ENCODE results near the gene PLXDC2.

The PLXDC2 gene

GRCh38 chr10:20065814-20066213 lies 249.6 kb downstream of the PLXDC2 start:
- DNase-seq: no peak

- DNase-seq: no peak
Measured at GRCh38 chr10:20073167-20073566, 256.9 kb downstream of the PLXDC2 start.

DNA sequence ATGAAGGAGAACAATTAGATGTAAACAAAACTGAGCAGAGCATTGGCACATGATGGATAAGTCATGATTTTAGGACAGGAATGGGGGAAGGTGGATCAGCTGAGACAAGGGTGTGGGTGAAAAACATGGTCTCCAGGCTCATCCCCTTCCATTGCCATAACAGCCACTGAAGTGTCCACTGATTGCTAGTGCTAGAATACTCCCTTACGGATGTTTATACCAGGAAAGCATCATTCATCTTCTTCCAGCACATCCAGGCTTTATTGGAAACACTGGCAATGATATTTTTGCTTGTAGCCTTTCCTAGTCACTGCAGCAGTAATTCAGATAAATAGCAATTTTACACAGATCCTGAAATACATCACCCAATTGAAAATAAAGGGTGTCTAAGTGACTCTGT lies 259.5 kb downstream of the PLXDC2 start:
- no peak for DNase-seq

- DNase-seq: no peak
Measured at GRCh38 chr10:20084451-20084850, 268.2 kb downstream of the PLXDC2 start.

DNA sequence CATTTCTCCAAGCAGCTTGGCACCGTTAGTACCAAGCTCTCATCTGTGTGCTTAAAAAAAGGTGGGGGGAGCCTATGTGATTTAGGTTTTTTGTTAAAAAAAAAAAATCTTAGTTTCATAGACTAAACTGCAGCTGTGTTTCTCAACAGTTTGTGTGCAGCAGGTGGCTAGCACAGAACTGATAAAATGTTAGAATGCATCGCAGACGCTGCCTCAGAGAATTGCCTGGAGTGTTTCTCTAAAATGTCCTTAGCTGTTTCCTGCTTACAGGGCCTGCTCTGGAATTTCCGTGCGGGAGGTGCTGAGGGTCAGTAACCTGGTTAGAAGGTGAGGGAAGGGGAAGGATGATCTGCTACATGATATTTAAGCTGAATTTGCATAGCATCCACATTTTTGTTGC lies 268.9 kb downstream of the PLXDC2 start:
- DNase-seq: no peak

DNA sequence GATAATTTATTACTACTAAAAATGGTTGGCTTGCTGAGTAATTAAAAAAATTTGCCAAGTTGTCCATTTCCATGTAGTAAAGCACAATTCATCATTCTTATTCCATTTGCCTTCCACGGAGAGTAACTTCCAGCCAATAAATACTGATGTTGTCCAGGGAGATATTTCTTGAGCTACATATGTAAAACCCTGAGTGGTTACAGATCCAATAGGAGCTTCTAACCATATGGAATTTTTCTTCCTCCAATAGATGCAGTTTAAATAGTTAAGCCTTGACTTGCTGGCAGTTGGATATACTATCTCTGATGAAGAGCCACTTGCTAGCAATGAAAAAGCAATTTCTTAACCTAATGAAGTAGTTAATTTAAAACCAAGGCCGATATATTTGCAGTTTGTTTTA lies 271.1 kb downstream of the PLXDC2 start:
- DNase-seq: no peak

DNA sequence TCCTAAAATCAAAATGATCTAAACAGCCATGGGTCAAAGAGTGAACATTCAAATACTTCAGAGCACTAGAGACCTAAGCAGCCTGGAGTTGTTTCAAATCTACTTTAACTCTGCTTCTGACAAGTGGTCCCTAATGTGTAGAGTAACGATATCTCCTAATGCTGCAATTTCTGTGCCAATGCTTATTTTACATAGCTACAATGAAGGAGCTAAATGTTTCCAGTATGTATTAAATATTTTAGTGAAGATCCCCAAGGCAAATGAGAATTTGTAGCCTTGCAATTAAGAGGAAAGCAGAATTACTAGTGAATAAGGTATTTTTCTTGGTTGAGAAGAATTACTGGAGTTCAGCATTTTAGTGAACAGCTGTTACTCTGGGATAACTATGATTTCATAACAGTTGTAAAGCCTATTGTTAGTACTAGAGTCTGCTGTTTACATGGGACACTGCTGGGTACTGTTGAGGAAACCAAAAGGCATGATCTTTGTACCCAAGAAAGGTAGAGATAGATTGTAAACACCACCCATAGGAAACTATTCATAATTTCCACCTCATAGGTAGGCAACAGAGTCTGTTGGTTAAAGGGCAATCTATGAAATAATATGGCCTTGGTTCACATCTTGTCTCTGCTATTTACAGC lies 271.9 kb downstream of the PLXDC2 start:
- no peak for DNase-seq

- no peak for DNase-seq
Measured at GRCh38 chr10:20089879-20090278, 273.6 kb downstream of the PLXDC2 start.

DNA sequence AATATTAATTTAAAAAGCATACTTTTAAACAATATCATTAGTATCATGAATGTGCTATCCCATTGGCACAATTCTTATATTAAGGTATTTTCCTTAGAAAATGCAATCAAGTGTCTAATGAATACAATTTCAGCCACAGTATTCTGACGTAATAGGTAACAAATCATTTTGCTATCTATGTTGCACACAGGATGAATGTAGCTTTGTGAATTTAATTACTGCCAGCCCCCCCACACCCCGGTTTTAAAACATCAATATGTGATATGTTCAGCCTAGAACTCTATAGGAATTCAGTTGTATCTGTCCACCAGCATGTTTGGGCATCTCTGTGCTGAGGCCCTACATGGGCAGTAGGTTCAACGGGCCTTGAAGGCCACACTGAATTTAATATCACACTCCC lies 274.6 kb downstream of the PLXDC2 start:
- no peak for DNase-seq

GRCh38 chr10:20091698-20092097 lies 275.5 kb downstream of the PLXDC2 start:
- no peak for DNase-seq

- DNase-seq: no peak
Measured at GRCh38 chr10:20093600-20093999, 277.4 kb downstream of the PLXDC2 start.

- no peak for DNase-seq
Measured at GRCh38 chr10:20094226-20094976, 278.2 kb downstream of the PLXDC2 start.

DNA sequence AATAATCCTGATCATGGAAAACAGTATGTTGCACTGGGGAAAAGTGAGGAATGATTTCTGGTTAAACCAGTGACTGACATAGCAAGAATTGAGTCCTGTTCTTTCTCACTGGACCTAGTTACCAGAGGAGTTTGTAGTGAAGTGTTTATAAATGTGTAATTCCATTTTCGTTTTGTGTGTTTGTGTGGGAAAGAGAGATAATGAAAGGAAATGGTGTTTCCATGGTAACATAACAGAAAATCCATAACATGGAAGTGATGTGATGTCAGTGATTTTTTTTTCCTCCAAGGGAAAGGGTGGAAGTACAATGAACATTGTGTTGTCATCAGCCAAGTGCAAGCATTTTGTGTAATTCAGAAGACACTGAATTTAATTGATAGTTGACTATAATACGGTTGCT lies 283.9 kb downstream of the PLXDC2 start:
- DNase-seq: no peak

DNA sequence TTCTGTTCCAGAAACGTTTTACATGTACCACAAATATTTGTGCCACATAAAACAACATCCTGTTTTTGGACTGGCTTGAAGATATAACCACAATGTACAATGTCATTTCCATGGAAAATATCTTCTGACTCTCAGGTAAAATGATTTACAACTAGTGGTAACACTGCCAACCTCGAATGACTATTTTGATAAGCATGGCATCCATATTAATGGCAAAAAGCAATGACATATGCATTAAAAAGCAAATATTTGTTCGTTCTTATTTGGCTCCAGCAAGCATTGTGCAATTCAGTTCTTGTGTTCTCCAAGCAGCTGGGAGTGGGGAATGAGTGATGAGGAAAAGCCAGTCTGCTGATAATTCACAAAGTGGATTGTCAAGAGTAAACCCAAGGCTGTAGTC lies 289.0 kb downstream of the PLXDC2 start:
- DNase-seq: no peak

DNA sequence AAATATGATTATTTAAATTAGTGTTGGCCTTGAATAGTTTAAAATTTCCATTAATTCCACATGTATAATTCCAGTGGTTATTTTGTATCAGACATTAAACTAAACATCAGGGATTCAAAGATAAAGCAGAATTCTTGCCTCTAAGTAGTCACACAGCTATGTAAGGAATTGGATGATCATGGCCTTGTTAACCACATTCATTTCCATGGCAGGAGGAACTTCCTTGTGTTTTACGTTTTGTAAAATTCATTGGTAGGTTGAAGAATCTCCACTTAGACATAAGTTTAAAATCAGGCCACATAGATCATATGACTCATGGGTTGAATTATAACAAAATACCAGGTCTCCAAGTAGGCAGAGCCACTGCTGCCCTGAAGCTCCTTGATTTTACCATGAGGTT lies 289.7 kb downstream of the PLXDC2 start:
- DNase-seq: no peak

DNA sequence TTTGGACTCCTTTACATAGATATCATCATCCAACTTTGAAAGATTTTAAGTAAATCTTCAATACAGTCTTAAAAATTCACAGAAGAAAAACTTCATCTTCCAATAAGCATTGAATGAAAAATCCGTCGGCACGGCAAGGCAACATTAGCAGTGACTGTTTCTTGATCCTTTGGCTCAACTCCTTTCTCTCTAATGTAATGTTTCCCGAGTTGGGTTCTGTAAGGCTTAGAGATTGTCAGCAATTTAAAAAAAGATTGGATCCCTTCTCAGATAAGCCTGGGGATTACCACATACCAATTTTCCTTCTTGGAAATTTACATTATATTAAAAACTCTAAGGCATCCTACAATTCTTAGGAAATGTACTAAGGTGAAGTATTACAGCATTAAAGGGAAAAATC lies 291.8 kb downstream of the PLXDC2 start:
- DNase-seq: no peak

GRCh38 chr10:20109613-20110012 lies 293.4 kb downstream of the PLXDC2 start:
- no peak for DNase-seq

GRCh38 chr10:20110125-20111100 lies 294.2 kb downstream of the PLXDC2 start:
- DNase-seq: no peak

GRCh38 chr10:20114179-20114578 lies 297.9 kb downstream of the PLXDC2 start:
- no peak for DNase-seq

- no peak for DNase-seq
Measured at GRCh38 chr10:20115894-20116293, 299.7 kb downstream of the PLXDC2 start.

DNA sequence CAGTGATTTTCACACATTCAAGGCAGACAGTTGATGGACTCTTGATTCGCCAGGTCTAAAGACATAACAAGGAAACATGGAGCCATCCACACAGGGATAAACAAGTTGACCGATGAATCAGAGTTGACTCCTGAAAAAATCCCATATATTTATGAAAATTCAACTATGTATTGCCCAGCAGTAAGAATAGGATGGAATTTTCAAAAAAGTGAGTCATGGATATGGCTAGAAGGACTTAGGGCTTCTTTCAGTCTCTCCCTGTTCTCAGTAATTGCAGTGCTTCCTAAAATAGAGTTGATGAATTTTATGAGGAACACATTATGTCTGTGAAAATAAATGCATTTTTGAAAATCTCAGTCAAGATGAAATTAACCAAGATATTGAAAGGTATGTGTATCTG lies 301.2 kb downstream of the PLXDC2 start:
- no peak for DNase-seq

- DNase-seq: no peak
Measured at GRCh38 chr10:20118119-20118518, 301.9 kb downstream of the PLXDC2 start.

GRCh38 chr10:20128811-20129210 lies 312.6 kb downstream of the PLXDC2 start:
- DNase-seq: no peak

DNA sequence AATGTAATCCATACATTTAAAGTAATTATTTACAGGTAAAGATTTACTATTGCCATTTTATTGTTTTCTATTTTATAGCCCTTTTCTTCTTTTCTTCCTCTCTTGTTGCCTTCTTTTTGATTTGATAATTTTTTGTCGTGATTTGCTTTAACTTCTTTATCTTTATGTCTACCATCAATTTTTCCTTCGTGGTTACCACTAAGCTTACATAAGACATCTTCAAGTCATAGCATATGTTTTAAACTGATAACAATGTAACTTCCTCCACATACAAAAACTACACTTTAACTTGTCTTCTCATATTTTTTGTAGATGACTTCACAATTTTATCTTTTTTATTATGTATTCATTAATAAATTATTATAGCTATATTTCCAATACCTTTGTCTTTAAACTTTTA lies 316.6 kb downstream of the PLXDC2 start:
- DNase-seq: no peak
